HG03520 (cell line): ENCODE measurements around the gene NUDCD2.

Experiments used
- ATAC-seq: cut with Tn5 transposase; IDR thresholded peaks from one replicate; pipeline ENCODE4 v1.9.1; 2021; ENCODE audit warnings: mild to moderate bottlenecking, moderate library complexity; ENCODE audit not compliant: unreplicated experiment

The NUDCD2 gene, protein sequence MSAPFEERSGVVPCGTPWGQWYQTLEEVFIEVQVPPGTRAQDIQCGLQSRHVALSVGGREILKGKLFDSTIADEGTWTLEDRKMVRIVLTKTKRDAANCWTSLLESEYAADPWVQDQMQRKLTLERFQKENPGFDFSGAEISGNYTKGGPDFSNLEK

DNA sequence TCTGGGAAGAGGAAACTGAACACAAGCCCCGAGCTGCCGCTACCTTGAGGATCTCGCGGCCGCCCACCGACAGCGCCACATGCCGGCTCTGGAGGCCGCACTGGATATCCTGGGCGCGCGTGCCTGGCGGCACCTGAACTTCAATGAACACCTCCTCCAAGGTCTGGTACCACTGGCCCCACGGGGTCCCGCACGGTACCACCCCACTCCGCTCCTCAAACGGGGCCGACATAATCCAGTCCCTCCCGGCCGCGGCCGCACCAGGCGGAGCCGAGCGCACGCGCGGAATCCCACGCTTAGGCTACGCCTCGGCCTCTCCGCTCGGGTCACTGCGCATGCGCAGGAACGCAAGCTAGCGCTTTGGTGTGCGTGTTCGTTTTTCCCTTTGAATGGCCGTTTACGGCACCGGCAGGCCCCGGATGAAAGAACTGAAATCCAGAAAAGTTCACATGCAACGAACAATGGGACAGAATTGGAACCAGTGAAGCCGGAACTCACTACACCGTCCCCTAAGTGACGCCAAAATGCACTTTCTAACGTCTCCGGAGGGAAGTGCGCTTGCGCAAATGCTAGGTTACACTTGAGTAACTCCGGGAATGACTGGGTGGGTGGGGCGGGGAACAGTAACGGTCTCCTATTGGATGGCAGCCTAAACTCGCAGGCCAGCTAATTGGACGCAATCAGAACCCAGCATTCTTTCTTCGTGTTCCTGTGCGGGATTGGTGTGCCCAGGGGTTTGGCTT, at the start of gene NUDCD2:
Gene NUDCD2, minus strand, starts transcription at position 284 of the 743 bp plus-strand sequence. Its CDS starts 52 bp downstream, at position 232.
- peak; percentile 78 for ATAC-seq

DNA sequence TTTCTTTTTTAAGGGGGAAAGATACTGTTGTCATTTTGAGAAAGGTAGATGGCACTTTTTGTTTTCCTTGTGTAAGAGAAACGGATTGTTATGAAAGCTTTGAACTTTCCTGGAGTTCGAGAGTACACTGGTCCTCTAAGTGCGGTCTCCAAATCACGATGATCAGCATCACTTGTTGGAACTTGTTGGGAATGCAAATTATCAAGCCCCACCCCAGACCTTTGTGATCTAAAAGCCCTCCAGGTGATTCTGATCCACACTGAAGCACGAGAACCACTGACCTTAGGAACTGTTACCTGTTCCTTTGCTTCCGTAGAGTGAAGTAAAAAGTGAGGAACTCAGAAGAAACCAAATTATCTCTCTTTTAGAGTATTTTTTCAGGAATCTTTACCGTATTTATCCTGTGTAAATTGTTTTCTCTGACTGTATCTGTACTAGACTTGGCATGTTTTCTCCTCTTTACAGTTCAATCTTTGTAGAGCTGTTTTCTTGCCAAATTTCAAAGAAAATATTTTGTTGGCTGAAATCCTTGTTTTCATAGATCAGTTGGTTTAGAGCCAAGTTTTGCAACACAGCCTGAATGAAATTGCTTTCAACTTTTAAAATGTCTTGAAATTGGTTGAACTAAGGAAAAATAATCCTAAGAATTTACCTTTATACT, 49.5 kb upstream of the NUDCD2 start:
- no peak for ATAC-seq

DNA sequence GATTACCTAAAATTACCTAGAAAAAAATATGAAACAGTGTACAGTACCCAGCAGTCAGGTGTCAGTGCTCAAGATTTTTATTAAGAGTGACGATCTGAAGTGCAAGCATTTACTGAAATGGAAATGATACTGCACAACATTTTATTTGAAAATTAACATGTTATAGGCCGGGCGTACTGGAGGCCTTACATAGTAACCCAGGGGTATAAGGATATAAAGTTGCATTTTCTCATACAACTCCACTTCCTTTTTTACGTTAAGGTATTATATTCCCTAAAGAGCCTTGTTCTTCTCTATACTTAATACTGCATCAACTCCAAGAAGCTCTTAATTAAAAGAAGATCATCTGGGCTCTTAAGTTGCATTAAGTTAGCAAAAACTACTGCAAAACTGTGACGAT, 48.9 kb upstream of the NUDCD2 start:
- ATAC-seq: no peak

DNA sequence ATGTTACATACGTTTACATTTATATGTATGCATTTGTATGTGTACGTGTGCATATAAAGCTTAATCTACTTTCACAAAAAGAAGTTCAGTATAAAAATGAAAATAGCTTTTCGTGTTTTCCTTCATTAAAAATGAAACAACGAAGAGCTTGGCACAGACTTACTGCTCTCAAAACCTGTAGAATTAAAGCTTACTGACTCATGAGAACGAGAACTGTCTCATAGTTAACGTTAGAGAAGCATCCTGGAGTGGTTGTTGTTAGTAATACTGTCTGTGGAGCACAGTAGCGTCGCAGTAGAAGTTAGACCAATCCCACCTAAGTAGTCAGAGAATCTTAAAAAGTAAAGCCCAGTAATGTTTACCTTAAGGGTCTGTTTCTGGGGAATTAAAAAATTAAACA, 46.8 kb upstream of the NUDCD2 start:
- no peak for ATAC-seq

DNA sequence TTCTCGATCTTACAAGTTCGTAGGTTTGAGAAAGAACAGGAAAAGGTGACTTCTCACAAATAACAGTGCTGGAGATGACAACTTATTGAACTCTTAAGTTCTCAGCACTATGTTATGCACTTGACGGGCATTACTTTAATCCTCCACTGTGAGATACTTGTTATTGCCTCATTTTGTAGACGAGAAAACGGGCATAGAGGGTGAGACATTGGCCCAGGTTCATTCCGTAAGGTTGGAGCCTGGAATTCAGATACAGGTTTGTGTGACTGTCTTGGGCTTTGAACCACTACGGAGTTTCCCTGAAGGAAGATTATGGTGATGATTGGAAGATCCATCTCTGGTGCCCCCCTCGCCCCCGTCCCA, 46.2 kb upstream of the NUDCD2 start:
- ATAC-seq: peak; percentile 17

DNA sequence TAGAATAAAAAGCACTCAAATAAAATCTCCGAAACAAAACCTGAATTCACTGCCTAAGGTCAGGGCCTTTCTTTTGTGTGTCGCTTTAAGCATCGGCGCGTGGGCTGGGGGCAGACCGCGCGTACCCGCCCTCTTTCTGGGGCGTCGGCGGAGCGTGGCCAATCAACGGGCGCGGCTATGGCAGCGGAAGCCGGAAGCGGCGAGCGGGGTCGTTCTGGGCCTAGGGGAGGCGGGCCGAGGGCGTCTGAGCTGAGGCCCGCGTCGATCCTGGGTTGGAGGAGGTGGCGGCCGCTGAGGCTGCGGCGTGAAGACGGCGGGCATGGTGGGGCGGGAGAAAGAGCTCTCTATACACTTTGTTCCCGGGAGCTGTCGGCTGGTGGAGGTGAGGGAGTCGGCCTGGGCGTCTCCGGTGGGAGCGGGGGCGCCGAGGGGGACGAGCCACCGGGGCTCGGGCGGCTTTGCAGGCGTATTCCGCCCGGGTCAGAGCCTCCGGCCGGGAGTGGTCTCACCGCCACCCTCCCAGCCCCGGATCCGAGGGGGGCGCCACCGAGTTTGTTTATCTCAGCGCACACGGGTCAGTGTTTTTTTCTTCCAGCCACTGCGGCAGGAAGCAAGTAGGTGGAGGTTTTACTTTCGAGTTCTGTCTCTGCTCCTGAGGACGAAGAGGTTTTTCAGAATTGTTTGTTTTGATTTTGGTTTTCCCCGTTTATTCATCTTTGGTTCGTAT, 45.6 kb upstream of the NUDCD2 start, which contains the start of gene MAT2B:
Gene MAT2B, plus strand, starts transcription at position 252 of the 727 bp plus-strand sequence. Its CDS starts 68 bp downstream, at position 320.
- ATAC-seq: peak; percentile 83

DNA sequence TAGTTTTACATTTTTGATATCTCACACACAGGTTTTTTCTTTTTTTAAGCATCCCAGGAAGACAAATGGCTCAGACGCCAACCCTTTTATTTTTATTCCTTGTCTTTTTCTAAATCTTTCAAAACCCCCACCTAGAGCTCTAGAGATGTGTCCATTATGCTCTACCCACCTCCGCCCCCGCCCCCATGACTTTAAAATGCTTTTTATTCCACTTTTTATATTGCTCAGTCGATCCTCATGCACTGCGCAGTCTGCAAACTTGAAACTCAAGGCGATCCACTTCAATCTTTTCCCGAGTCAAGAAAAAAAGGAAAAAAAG, 45.1 kb upstream of the NUDCD2 start:
- no peak for ATAC-seq

DNA sequence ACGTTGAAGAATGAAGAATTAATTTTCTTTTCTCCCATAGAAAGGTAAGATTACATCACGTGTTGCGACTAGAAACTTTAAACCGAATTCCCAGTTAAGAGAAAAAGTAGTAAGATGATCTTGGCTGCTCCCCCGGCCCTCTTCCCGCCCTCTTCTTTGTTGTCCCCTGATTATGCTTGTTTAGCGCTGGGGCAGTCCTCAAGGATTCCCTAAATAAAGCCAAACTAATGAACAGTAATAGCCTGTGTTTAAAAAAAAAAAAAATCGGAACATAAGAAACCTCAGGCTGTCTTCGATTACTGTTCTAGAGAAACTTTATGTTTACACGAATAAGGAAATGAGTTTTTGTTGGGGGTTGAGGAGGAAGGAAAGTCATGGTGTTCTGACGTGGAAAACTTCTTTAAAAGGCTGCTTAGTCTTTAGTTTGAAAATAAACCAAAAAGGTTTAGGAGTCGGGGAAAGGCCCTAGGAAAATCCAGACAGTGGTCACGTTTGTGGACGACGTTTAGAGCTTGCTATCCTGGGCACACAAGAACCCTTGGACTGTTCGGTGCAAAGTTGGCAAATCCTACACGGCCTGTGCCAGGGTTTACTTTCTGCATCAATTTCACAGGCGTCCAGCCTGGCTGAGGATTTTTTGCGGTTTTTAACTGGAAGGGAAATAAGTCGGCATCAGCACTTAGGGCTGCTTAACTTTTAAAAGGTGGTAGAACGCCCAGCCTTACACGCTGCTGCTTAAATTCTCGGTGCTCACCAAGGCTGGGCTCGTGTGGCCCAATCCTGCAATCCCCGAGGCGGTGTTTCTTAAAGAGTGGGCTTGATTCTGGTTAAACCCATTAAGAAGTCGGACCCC, 44.4 kb upstream of the NUDCD2 start:
- ATAC-seq: no peak

DNA sequence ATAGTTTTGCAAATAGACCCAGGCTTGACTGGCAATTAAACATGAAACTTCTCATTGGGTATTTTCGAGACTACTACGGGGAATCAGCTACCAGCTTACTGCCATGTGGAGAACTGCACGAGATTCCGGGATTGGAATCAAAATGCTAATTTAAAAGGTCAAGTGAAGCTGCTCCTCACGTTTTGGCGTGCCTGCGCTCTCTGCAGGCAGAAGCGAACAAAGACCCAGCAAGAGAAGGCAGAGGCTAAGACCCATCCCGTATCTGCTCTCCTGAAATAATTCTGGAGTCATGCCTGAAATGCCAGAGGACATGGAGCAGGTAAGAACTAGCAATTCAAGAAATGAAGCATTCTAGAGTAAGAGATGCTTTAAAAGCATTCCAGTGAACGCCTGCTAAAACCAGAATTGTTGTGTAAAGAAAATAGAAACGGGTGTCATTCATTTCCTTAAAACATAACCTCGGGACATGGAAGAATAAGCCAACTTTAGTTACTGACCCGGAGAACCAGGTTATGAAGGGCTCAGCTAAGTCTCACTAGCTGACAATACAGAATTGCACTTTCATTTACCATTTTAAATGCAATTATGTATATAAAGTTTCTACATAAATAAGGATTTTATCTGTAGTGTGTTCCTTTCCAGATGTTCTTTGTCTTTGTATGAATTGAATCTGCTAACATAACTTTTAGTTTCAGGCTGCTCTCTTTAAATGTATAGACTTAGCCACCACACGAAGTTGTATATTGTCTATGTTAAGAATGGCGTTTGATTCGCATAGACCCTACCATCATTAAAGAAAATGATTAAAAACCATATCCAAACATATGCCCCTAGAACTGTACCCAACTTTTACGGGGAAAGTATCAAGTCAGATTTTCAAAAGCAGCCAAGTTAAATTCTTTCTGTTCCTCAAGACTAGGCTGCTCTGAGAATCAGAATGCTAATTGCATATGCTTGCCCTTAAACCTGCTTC, 43.5 kb upstream of the NUDCD2 start:
- ATAC-seq: no peak

DNA sequence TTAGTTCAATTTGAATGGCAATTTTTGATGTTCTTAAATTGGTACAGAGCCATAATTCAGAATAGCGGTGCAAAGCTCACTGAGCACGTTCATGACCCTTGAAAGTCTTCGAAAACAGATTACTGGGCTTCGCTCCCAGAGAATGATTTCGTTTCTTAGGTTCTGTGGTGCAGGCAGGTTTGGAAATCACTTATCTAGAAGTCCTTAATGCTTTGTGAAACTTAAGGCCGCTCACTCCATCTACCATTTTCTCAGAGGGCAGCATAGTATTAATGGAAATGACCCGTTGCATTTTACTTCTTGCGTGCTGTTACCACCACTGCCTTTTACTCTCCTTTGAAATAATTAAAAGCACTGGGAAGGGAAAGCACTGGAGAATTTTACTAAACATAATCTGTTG, 42.6 kb upstream of the NUDCD2 start:
- no peak for ATAC-seq

DNA sequence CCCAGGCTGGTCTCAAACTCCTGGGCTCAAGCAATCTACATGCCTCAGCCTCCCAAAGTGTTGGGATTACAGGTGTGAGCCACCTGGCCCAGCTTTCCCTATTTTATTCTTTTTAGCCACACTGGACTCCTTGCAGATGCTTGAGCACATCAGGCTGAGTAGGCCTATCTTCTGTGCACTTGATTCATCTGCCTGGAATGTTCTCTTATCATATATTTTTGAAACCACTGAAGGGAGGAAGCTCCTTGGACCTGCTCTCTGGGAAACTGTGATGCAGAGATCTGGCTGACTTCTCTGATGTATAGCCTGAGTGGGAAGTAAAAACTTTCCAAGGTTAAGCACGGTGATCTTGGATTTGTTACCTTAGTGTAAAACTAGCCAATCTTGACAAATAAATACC, 39.0 kb upstream of the NUDCD2 start:
- no peak for ATAC-seq

DNA sequence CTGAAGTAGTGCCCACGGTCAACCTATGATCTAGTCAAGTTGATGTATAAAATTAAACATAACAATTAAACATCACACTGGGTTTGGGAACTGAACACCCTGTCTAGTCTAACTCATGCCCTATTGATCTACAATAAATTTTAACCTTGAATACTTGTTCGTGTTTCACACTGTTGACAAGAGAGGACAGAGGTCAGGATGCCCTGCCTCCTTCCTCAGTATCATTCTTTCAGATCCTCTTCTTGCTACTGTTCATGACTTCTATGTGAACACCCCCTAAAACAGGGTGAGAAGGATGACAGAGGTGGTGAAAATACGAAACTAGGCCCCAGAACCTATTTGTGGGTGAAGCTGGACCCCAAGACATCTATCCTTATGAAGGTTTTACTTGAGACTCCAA, 37.4 kb upstream of the NUDCD2 start:
- ATAC-seq: no peak

DNA sequence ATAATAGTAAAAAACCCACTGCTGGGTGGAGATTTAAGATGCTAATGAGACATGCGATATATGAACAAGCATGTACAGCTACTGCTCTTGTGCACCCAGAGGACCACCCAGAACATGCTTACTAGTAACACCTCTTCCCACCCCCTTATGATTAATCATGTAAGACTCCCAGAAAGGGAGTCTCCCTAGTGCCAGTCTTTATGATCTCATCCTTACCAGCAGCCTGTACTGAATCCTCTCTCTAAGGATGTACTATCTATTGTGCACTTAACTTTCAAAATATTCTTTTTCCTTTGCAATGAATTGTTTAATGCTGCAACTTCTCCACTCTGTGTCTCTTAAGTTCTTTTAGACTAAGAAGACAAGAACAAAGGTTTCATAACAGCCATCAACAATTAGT, 36.4 kb upstream of the NUDCD2 start:
- no peak for ATAC-seq

DNA sequence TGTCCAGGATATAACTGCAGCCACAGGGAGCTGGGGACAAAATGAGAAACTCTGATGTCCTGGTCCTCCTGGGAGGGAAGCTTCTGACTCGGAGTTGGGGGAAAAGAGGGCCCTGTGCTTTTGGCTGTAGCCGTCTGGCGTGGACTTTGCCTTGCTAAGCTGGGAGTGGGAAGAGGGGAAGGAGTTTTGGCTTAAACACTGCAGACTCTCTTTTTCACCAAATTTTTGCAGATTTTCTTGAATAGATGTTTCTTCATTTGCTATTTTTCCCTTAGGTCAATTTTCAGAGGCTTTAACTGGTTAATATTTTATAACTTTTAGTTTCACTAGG, 29.8 kb upstream of the NUDCD2 start:
- ATAC-seq: no peak

DNA sequence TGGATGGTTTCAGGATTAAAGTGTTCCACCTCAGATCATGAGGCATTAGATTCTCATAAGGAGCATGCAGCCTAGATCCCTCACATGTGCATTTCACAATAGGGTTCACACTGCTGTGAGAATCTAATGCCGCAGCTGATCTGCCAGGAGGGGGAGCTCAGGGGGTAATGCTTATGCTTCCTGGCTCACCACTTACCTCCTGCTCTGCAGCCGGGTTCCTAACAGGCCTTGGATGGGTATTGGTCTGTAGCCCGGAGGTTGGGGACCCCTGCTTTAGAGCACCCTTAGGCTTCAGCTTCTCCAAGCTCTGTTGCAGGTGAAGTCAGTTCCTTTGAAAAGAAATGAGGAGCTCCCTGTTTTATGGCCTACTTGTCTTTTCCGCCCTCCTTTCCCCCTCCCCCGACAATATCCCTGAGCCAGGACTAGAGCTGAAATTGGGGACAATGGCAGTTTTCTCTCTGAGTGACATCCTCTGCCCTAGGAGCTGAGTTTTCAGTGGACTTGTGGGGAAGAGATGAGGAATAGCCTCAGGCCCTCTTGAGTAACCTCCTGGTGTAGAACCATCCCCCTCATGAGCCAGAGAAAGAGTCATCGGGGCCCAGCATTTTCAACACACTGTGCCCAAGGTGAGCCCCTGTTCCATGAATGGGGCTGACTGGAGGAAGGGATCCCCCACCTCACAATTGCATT, 29.3 kb upstream of the NUDCD2 start:
- no peak for ATAC-seq

DNA sequence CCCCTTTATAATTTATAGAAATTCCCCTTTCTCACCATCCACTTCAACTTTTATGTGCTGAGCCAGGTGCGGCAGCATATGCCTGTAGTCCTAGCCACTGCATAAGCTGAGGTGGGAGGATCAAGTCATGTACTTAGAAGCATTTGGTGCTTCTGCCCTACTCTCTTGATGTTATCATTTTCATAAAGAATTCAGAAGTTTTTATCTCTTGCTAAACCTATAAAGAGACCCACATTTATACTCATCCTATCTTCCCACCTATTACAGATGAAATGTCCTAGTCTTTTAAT, 19.0 kb upstream of the NUDCD2 start:
- ATAC-seq: no peak

DNA sequence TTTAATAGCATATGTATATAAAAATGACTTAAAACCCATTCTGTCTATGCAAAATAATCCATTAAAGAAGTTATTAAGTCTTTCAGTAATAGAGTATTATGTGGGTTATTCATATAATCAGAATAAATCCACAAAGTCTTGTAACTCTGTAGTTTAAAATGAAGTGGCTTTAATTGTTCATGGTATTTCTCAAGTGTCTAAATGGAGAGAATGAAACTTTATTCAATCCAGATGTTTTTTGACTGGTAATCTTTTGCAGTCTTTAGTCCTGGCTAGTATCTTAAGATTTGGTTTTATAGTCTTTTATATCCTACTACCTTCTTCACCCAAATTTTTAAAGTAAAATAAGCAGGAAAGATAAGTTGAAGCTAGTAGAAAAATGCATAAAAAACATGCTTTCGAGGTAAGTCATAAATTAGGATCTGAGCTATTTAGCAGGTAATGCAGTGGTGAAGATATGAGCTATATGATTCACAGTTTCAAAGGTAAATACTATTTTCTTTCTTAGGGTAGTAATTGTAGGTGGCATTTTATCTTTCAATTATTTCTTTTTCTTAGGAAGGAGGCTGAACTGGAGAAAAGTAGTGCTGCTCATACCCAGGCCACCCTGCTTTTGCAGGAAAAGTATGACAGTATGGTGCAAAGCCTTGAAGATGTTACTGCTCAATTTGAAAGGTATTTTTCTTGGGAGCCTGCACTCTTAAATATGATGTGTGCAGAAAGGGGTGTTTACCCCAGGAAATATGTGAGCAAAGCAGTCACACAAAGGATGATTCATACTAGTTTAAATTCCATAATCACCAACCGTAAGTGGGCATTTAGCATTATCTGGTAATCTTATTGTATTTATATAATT, 18.5 kb upstream of the NUDCD2 start:
- no peak for ATAC-seq

DNA sequence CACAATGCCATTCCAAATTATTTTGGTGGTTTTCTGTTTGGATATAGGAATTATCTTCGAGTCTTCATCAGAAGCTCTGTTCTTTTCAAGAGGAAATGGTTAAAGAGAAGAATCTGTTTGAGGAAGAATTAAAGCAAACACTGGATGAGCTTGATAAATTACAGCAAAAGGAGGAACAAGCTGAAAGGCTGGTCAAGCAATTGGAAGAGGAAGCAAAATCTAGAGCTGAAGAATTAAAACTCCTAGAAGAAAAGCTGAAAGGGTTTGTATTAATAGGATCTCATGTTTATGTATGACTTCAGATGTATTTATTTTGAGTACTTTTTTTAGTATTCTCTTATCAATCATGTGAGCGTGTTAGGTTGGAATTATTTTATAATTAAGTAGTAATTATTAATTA, 15.5 kb upstream of the NUDCD2 start:
- no peak for ATAC-seq
